Stimulated activated CD4-positive, alpha-beta T cell treated with anti-CD3 and anti-CD28 coated beads, Interleukin-1b, Interleukin-23, amount 100 ng/mL, for 24 hours (primary cell): ENCODE data around the gene C1QTNF8.

Experiments used
- DNase-seq, 4 experiments: peaks; one replicate each; pipeline ENCODE4 v3.0.0-alpha.2; 2020; ENCODE audit warnings: low read depth in 4 of 4, low spot score in 1 of 4

C1QTNF8 gene

GRCh38 chr16:1109648-1110047 is 13.6 kb upstream of the C1QTNF8 start:
- no peak for DNase-seq

- no peak for DNase-seq
Observed at GRCh38 chr16:1108299-1109252, 12.5 kb upstream of the C1QTNF8 start.

DNA sequence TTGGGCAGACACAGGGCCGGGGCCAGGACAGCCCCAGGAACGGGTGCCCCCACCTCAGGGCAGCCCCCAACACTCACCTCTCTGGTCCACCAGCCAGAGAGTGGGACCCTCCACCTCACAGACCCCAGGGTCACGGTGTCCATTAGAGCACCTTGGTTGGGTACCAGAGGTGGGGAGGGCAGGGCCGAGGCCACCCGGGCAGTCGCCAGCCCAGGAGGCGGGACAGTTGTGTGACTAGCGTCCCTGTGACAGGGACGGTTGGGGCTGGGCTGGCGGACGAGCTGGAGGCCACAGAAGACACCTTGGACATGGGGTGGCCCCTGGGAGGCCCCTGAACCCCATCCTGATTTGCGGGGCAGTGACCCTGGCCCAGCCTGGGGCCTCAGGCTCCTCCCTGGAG is 11.7 kb upstream of the C1QTNF8 start:
- DNase-seq: no peak

- no peak for DNase-seq
Observed at GRCh38 chr16:1107141-1107540, 11.1 kb upstream of the C1QTNF8 start.

GRCh38 chr16:1106659-1107058 is 10.6 kb upstream of the C1QTNF8 start:
- no peak for DNase-seq

DNA sequence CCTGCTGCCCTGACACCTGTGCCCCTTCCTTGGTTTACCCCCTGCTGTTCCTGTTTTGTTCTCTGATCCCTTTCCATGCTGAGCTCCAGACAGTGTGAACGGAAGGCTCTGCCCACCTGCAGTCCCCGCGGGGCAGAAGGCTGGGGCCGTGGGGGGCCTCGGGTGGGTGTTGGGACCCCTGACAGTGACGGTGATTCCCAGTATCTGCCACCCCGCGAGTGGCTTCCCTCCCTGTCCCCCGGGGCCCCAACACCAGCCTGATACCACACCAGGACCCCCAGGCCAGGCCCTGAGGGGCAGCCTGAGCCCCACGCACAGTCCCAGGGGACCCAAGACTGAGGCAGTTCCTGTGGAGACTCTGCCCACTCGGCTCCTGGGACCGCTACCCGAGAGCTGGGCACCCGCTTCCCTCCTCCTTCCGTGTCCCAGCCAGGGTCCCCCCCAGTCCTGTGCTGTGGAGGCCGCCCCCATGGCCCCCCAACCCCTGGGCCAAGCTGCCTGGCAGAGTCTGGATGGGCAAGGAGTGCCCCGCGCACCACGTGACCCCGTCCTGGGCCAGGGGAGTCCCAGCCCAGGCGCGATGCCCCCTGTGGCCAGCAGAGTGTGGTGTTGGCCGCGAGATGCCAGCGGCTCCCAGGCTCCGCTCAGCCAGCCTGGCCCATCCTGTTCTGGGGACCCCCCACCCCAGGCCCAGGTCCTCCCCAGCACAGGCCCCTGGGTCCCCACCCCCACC is 10.0 kb upstream of the C1QTNF8 start:
- DNase-seq: peak in 3 of 4 experiments; percentile 12 to 20 (median 18)

DNA sequence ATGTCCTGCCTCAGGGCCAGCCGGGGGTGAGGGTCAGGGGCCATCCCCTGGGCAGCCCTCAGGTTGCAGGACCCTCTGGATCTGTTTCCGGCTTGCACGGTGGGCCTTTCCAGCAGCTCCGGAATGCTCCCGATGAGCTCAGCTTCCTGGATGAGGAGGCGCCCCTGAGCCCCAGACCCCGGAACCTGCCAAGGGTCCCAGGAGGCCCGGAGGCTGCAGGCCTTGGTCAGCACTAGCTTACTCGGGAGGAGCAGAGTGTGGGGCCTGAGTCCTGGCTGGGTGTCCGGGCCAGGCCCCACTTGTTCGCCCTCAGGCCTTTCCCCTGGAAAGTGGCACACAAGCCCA is 7.6 kb upstream of the C1QTNF8 start:
- DNase-seq: no peak

GRCh38 chr16:1102921-1103635 is 7.0 kb upstream of the C1QTNF8 start:
- peak; percentile 53 to 66 (median 54) for DNase-seq

- DNase-seq: no peak
Observed at GRCh38 chr16:1102333-1102700, 6.3 kb upstream of the C1QTNF8 start.

DNA sequence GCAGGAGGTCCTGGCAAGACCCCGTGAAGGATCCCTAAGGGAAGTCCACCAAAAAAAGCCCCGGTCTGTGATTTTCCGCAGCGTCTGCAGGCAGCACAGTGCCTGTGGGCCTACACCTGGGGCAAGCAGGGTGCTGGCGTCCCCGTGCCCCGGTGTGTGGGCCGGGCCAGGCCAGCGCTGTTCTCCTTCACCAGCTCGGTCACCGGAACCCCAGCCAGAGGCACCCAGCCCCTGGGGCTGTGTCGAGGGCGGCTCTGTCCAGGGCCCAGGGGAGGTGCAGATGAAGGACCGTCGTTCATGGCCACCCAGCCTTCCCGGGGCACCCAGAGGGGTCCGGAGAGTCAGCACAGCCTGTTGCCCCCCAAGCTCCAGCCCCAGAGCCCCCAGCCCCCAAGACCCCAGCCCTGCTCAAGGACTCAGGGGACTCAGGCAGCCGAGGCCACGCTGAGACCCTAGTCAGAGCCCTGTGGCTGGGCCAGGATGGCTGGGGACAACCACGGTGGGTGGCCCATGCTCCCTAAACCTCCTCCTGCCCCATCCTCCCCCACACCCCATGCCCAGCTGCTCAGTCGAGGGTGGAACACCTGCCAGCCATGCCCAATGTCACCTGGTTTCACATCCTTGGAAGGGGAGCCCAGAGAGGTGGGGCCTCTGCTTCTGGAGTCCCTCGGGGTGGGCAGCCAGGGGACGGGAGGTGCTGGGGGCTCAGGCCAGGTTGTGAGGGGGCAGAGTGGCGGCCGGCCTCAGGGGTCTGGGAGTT is 5.7 kb upstream of the C1QTNF8 start:
- DNase-seq: no peak

GRCh38 chr16:1101133-1101532 is 5.1 kb upstream of the C1QTNF8 start:
- DNase-seq: no peak

DNA sequence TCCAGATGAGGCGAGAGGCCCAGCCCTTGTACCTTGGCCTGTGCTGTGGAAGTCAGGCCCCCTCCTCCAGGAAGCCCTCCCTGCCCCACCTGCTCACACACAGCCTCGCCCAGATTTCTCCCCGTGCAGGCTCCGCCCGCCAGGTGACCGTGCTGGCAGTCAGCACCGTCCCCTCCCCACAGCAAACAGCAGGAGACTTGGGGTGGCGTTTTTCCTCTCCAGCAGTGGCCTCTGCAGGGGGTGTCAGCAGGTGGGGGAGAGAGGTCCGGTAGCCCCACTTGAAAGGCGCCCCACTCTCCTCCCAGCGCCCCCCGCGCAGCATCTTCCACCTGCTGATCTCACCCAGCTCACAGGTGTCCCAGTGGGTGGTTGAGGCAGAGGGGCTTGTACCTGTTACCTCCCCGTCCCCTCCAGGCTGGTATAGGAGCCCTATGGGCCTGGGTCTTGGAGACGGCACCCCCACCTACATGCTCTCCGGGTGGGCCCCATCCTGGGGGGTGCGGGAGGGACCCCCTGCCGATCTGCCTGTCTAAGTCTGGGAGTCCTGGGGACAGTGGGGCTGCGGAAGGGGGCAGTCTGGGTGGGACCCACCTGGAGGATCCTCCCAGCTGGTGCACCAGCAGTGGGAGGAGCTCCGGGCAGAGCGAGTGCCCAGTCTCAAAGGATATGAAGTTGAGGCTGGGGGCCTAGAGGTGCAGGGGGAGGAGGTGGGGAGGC is 4.2 kb upstream of the C1QTNF8 start:
- DNase-seq: no peak

DNA sequence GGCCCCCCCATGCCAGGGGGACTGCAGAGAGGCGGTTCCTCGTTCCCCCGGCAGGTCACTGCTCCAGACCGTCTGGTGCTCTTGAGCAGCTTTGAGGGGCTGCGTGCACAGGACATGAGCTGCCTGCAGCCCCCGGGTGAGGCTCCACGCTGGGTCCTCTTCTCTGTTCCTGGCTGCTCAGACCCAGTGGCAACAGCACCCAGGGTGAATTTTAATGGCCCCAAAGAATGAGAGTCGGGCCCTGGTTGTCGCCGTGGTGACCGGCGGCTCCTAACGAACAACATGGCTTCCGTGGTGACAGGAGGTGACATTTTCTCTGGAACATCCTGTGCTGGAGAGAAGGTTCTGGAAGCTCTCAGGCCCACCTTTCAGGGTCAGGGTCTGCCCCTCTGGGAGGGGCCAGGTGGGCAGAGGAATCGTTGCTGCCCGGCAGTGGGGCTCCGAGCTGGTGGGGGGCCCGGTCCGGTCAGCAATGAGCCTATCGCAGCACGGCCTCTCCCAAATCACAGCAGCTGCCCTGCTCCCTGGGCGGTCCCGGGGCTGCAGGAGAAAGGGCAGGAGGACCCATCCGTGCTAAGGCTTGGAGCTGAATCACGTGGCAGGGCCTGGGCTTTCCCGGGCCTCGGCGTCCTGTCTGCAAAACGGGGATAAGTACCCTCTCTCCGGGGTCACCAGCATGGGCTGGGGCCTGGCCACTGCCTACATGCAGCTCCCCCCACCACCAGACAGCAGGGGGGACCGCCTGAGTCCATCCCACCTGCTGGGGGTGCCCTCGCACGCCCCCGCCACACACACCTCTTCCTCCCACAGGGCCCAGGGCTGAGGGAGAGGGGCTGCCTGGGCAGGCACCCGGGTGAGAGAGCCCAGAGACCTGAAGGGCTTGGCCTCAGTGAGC is 3.4 kb upstream of the C1QTNF8 start:
- DNase-seq: no peak

GRCh38 chr16:1098266-1098991 is 2.4 kb upstream of the C1QTNF8 start:
- DNase-seq: no peak

DNA sequence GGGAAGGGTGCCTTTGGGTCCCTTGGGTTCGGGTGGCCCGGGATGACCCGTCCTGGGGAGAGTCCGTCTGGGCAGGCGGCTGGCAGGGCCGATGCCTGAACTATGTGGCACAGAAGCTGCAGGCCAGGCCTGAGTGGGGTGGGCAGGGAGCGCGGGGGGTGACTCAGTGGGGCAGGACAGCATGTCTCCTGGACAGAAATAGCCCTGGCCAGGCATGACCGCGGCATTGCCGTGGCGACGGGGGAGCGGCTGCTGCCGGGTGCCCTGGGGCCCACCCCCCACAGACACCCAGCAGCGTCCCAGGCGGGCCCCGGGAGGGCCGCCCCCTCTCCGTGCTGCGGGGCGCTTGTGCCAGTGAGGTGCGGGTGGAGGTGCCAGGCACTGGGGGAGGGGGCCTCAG is 1.8 kb upstream of the C1QTNF8 start:
- no peak for DNase-seq

GRCh38 chr16:1097156-1097555 is 1.1 kb upstream of the C1QTNF8 start:
- DNase-seq: no peak

GRCh38 chr16:1095450-1096168 is 435 bp downstream of the C1QTNF8 start:
- DNase-seq: no peak
